Measurements from ENCODE around the gene RAB8B.

GRCh38 chr15:63310646-63311045, 121.2 kb downstream of the RAB8B start:
- no peak for TF ChIP-seq CTCF (IDR thresholded peaks at IDR 0.05 in 4 of 5, conservative IDR thresholded peaks at IDR 0.05 in 1 of 5)
- TF ChIP-seq POLR2A (IDR thresholded peaks at IDR 0.05), result no peak
